Measurements from ENCODE around the gene SBNO1.

DNA sequence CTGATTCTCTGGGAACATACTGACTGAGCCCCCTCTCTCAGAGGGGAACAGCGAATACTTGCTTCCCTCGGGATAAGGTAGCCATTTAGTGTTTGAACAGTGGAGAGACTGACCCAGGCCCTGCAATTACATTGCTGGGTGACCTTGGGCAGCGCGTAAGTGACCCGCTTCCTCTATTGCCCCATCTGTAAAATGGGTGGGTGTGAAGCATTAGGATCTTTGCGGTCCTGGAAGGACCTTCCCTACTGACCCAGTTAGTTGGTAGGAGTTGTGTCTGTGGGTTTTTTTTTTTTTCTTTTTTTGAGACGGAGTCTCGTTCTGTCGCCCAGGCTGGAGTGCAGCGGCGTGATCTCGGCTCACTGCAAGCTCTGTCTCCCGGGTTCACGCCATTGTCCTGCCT lies 18.0 kb upstream of the SBNO1 start:
- TF ChIP-seq, protein P1, sequence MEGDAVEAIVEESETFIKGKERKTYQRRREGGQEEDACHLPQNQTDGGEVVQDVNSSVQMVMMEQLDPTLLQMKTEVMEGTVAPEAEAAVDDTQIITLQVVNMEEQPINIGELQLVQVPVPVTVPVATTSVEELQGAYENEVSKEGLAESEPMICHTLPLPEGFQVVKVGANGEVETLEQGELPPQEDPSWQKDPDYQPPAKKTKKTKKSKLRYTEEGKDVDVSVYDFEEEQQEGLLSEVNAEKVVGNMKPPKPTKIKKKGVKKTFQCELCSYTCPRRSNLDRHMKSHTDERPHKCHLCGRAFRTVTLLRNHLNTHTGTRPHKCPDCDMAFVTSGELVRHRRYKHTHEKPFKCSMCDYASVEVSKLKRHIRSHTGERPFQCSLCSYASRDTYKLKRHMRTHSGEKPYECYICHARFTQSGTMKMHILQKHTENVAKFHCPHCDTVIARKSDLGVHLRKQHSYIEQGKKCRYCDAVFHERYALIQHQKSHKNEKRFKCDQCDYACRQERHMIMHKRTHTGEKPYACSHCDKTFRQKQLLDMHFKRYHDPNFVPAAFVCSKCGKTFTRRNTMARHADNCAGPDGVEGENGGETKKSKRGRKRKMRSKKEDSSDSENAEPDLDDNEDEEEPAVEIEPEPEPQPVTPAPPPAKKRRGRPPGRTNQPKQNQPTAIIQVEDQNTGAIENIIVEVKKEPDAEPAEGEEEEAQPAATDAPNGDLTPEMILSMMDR (IDR thresholded peaks at IDR 0.05) = no peak
- no peak for TF ChIP-seq EZH2 (IDR thresholded peaks at IDR 0.05; ENCODE audit: borderline replicate concordance, insufficient read depth, low read depth, low read length, poor library complexity, severe bottlenecking)
